ENCODE measurements around the gene SLX9.

DNA sequence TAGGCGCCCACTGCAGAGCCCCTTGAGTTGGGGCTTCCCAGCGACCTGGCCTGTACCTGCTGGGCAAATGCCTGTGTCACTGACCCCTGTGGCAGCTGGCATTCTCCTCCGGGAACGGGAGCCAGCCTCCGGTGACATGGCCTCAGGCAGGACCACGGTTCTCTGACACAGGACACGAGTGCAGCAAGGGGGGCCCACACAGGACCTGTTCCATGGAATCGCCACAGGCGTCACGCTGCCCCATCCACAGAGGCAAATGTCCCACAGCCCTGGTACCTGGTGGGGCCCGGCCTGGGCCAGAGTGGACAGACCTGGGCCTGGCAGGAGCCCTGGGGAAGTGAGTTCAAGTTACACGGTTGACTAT, 21.7 kb upstream of the SLX9 start:
- TF ChIP-seq POLR2A (IDR thresholded peaks at IDR 0.05), result no peak
- no peak for TF ChIP-seq CTCF (IDR thresholded peaks at IDR 0.05)
